Gastroesophageal sphincter (tissue), 3 donors: Measurements from ENCODE around the gene PTPRU.

Experiments used
- CTCF ChIP-seq, 4 experiments: fragments of 200-600 bp in 2 of 4; fragments of 450-650 bp in 2 of 4; sonication (generic) in 1 of 4; IDR thresholded peaks; one replicate each; pipeline ENCODE4 v1.5.1; 2017 to 2019; ENCODE audit warnings: antibody characterized with exemption in 4 of 4, mild to moderate bottlenecking in 2 of 4, moderate library complexity in 2 of 4
- EP300 ChIP-seq: sonication (generic); formaldehyde crosslinking; IDR thresholded peaks from one replicate; pipeline ENCODE4 v1.6.1; 2017; ENCODE audit warnings: antibody characterized with exemption, mild to moderate bottlenecking
- POLR2A ChIP-seq, 2 donors: fragments of 450-650 bp; IDR thresholded peaks; one replicate each; pipeline ENCODE4 v1.6.1; 2017; ENCODE audit warnings: antibody characterized with exemption in 2 of 2, mild to moderate bottlenecking in 2 of 2, moderate library complexity in 1 of 2

- TF ChIP-seq CTCF (IDR thresholded peaks at IDR 0.05) (no peak), POLR2A (IDR thresholded peaks at IDR 0.05) (no peak), EP300 (no peak)
These were observed 116.5 kb downstream of the PTPRU start for GRCh38 chr1:29352719-29353420.
